Fibroblast of villous mesenchyme (primary cell): ENCODE results near the gene FAM117A. TPM values are rescaled to one million over a fixed set of nuclear protein-coding genes. Genes with fewer than 3 reads are reported as not detected.

Experiments
- DNase-seq: peaks from one replicate; pipeline ENCODE4 v3.0.0-alpha.2; 2010; ENCODE audit warnings: low read depth
- H3K4me3 ChIP-seq: 2 replicates; pipeline ENCODE4 v1.5.1; 2011; ENCODE audit warnings: low read depth, mild to moderate bottlenecking, low read length
- total RNA-seq: library from RNA; depleted of rRNA; stranded (reverse); fragments of >200 nt; gene quantifications from 2 replicates; pipeline ENCODE4 v1.2.3, GENCODE V29; 2012
- TF ChIP-seq, protein P1 (sequence below): IDR thresholded peaks from 2 replicates; pipeline ENCODE4 v1.5.1; 2012; ENCODE audit warnings: low read depth, mild to moderate bottlenecking, low read length; ENCODE audit not compliant: insufficient read depth

FAM117A gene
- total RNA-seq, 1 donor, result 1.7 TPM

DNA sequence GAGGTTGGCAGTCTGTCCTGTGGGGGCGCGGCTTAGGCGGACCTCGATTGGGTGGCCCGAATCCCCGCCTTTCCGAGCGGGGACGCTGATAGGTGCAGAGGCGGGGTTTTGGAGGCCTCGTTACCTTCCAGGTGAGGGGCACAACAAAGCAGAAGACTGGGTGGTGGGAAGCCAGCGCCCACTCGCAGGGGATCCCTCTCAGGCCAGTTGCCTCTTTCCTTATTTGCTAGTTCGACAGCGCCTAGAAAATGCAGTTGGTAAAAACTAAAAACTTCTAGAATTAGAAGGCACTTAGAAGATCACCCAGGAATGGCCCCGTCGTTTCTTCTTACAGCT lies 25.3 kb upstream of the FAM117A start:
- TF ChIP-seq, protein P1, sequence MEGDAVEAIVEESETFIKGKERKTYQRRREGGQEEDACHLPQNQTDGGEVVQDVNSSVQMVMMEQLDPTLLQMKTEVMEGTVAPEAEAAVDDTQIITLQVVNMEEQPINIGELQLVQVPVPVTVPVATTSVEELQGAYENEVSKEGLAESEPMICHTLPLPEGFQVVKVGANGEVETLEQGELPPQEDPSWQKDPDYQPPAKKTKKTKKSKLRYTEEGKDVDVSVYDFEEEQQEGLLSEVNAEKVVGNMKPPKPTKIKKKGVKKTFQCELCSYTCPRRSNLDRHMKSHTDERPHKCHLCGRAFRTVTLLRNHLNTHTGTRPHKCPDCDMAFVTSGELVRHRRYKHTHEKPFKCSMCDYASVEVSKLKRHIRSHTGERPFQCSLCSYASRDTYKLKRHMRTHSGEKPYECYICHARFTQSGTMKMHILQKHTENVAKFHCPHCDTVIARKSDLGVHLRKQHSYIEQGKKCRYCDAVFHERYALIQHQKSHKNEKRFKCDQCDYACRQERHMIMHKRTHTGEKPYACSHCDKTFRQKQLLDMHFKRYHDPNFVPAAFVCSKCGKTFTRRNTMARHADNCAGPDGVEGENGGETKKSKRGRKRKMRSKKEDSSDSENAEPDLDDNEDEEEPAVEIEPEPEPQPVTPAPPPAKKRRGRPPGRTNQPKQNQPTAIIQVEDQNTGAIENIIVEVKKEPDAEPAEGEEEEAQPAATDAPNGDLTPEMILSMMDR, result no peak
- DNase-seq, result no peak
- peak overlapping the region; percentile 96 for H3K4me3 ChIP-seq

DNA sequence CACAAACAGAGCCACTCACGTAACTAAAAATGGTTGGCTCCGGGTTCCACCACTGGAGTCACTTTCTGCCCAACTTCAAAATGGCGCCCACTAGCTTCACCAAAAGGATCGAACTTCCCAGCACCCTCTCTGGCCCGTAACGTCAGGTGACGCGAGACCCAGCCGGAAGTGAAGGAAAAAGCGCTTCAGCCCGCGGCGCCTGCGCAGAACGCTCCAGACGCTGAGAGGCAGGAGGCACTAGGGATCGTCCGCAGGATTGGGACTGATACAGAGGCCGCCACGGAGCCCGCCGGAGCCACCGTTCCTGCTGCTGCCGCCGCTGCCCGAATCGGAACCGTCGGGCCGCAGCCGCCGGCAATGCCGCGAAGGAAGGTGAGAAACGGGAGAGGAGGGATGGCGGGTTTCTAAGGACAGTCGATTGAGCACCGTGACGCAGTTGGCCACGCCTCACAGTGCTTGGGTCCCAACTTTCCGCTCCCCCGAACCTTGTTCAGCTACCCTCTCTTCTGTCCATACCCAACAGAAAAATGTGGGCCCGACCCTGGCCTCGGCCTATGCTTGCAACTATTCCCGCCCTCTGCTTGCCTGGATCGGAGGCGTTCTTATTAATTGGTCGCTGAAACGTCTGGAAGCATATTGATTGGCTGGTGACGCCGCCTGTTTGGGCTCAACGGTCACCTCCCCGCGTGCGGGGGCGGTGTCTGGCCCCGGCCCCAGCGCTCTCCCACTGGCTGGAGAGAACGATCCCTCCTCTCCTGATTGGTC lies 24.7 kb upstream of the FAM117A start, which contains the start of gene KAT7:
Gene KAT7, plus strand, starts transcription at position 204 of the 765 bp plus-strand sequence. Its CDS starts 154 bp downstream, at position 358.
- DNase-seq, result peak; percentile 99
- TF ChIP-seq, protein P1, result no peak
- H3K4me3 ChIP-seq, result peak within 1 kb of the TSS; percentile 96

DNA sequence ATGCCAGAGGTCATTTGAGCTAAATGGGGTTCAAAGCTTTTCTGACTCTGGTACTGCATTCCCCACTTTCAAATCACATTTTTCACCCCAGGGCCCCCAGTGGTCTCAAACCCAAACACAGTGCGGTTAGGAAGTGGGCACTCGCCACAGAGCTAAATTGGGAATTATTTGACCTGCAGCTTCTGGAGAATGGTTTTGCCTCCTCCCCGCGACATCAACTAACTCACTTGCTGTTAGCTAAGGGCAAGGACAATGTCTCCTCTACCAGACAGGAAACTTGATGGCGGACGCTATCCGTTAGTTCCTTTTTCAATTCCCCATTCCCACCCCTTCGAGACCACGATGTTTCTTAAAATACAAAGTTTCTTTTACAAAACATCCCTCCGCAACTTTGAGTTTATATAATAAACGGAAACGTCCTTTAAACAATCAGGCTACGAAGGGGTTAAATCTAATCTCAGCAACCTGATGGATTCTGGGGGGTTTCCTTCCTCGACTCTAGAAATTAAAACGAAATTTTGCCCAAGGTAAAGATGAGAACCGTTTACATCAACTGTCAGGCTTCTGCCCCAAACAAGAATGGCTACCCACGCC lies 24.1 kb upstream of the FAM117A start:
- H3K4me3 ChIP-seq, result peak overlapping the region; percentile 96
- no peak for DNase-seq
- TF ChIP-seq, protein P1, result no peak

DNA sequence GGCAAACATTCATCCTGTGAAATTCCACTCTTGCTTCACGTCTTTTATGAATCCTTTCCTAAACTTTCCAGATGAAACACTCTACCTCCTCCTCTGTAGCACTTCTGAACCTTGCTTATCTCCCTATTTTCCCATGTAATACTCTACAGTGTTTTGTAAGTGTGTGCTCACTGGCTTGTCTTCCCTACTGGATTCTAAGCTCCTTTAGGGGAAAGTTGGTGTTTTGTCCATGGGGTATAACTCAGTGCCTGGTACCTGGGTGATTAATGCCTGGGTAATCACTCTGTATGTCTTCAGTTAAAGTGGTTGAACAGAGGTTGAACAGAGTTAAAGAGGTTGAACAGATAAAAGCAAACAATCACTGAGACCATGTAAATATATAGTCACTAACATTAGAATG lies 20.7 kb upstream of the FAM117A start:
- H3K4me3 ChIP-seq, result no peak overlapping the region
- no peak for DNase-seq
- TF ChIP-seq, protein P1, result no peak

DNA sequence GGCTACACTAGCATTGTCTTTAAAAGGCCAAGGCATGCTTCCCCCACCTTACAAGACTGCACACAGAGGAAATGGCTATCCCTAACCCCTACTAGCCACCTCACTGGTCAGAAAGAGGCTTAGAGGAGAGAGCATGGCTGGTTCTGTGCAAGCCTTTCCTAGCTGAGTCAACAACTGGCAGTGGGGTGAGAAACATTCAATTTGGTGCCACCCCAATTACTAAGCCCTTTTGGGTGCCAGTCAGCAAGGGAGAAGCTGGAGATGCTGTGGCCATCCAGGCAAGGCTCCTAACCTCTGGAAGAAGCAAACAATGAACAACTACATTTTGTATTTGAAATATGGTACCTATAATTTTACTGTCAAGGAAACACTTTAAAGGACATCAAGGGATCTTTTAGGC lies 19.9 kb upstream of the FAM117A start:
- no peak overlapping the region for H3K4me3 ChIP-seq
- TF ChIP-seq, protein P1, result no peak
- no peak for DNase-seq

- TF ChIP-seq, protein P1, result no peak
- no peak overlapping the region for H3K4me3 ChIP-seq
- DNase-seq, result no peak
Measured at GRCh38 chr17:49783071-49783715, 19.3 kb upstream of the FAM117A start.
